ENCODE results near the gene GMDS. TPM values are rescaled to one million over a fixed set of nuclear protein-coding genes. Genes with fewer than 3 reads are reported as not detected.

Gene GMDS
- total RNA-seq, 1 experiment from 2014 or later: 23.6 TPM

DNA sequence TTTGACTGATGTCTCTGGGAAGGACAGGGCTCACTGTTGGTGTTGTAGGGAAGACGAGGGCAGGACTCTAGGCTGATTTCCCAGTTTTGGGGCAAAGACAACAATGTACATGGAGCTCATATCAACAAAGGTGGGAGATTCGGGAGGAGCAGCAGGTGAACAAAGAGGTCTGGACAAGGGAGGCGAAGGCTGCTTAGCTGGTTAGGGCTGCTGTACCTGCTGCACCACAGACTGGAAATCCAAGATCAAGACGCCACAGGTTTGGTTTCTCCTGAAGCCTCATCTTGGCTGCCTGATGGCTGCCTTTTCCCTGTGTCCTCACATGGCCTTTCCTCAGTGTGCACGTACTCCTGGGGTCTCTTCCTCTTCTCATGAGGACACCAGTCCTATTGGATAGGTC lies 348.5 kb downstream of the GMDS start:
- no peak for DNase-seq (ENCODE audit: low spot score)

DNA sequence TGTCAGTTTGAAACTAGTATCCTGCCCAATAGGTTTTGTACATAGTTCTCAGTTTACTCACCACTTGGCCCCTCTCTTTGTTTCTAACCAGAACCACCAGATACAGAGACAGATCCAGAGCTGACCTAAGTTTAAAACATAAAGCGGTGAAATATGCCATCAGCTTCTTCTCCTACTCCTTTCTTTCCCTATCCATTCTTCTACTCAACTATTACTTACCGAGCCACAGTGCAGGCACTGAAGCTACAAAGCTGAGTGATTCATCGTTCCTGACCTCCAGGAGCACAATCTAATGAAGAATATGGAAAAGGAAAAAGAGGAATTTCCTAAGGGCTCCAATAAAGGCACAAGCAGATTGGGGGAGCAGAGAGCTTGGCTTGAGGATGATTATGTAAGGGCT lies 349.7 kb downstream of the GMDS start:
- no peak for DNase-seq (ENCODE audit: low spot score)

DNA sequence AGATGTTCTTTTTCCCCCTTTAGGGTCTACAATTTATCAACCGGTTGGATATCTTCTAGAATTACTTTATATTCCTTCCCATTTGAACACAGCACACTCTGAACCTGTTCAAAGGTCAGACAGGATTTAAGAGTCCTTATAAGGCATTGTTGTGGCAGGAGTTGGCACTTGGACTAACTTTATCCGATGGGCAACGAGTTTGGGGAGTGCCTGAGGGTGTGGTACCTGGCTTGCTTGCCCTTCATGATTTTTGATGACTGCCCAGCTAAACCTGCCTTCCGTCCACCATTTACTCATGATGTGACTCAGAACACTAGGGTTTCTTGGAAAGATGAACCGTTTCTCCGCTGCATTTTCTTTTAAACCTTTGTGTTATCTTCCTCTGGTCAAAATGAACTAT lies 350.5 kb downstream of the GMDS start:
- DNase-seq (ENCODE audit: low spot score): no peak

DNA sequence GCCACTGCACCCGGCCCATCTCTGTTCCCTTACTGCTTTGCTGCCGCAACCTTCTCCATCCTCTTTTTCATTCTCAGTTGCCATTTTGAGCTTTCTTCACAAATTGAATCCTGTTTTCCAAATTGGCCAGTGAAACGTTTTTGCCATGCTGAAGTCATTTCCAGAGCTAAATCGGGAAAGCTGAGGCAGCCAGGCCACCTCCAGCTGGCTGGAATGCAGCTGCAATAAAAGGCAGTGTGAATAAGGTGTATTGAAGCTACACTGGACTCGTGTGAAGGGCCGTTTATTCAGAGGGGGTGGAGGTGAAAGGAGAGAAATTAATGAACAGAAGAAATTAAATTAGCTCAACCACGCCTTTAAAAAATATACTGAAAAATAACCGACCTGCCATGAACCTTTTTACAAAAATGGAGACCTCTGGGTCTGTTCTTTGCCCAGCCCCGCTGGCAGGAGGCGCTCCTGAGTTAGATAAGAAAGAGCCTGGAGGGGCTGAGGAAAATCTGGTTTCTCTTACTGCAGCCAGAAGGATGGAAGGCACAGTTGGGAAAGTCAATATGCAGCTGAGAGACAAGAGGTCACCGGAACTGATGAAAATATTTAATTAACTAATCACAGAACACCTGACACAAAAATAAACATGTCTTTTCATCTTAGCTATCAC lies 351.8 kb downstream of the GMDS start:
- no peak for DNase-seq (ENCODE audit: low spot score)

DNA sequence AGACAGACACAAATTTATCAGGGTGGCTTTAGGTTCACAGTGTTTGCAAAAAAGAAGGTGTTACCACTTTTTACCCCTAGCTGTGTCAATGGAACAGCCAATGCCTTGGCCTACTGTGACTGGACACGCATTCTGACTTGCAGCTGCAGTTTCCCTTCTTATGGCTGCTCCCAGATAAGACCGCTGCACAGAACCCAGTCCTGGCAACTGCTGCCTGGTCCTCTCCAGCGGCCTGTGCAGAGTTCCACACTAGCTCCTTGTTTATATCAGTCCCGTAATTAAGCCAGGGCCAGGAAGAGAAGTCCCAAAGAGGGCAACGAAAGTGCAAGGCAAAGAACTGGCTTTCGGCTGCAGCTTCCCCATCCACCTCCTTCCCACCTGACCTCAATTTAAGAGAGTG lies 352.7 kb downstream of the GMDS start:
- no peak for DNase-seq (ENCODE audit: low spot score)

DNA sequence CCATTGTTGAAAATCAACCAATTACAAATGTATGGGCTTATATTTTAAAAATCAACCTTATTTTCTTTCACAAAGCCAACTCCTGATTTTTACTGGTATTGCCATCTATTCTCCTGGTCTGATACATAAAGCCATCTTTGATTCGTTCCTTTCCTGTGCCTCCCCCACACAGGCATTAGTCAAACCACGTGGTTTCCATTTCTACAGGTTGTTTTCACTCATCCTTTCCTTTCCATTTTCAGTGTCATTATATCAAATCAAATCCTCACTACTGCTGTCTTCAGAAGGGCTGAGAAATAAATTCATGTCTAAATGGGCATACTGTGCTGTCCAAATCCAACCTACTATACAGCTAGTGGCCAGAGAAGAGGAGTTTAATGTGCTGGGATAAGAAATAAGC lies 354.4 kb downstream of the GMDS start:
- no peak for DNase-seq (ENCODE audit: low spot score)

DNA sequence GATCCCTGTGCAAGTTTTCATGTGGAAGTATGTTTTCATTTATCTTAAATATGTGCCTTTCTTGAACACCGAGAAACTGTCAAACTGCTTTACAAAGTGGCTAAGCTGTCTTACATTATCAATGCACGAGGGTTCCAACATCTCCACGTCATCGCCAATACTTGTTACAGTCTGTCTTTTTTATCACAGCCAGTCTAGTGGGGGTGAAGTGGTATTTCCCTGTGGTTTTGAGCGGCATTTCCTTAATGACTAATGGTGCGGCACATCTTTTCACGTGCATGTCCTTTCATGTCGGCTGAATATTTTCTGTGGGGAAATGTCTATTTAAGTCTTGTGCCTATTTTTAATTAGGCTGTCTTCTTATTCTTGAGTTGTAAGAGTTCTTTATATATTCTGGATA lies 355.3 kb downstream of the GMDS start:
- no peak for DNase-seq (ENCODE audit: low spot score)

DNA sequence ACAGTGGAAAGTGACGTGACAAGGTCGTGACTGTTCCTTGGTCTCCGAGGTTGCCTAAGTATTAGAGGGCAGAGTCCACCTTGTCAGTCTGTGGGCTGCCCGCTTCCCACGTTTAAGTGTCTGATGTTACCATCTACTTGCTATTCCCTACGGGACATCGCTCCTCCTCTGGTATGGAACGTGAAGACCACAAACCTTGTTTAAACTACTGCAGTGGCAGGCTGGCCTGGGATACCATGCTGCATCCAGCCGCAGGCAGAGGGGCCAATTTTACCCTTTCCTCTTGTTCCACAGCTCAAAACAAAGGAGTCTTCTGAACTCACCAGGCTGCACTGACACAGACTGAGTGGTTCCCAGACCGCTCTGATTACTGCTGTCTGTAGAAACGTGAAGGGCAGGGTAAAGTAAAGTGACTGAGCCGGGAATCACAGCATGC lies 359.8 kb downstream of the GMDS start:
- no peak for DNase-seq (ENCODE audit: low spot score)

DNA sequence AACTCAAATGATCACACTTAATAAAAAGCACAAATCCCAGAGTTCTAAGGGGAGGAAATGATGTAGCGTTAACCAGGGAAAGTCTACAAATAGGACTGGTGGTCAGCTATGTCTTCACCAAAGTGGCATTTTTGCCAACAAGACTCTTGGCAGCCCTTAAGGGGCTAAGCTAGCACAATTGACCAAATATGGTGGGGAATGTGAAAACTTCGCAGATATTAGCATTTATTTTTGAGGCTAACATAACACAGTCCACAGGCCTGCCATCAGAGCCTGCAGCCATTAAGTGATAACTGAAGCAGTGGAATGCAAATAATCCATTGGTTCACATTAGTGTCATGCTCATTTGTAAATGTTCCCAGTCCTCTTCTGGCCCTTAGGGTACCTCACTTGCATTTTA lies 361.1 kb downstream of the GMDS start:
- no peak for DNase-seq (ENCODE audit: low spot score)

DNA sequence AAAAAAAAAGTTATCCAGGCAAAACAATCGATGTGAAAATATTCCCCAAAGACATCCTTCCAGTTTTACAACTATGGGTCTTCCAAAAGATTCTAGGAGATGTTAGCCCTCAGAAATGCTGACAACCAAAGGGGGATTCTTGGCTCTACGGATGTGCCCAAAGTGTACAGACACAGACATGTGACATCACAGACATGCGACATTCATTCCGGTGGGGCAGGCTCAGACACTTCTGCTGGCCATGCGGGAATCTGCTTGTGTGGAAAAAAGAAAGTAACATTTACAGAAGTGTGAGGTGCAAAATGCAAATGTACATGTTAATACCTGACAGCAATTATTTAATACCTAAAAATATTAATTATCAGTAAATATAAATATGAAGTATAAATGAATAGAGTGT lies 367.1 kb downstream of the GMDS start:
- no peak for DNase-seq (ENCODE audit: low spot score)

DNA sequence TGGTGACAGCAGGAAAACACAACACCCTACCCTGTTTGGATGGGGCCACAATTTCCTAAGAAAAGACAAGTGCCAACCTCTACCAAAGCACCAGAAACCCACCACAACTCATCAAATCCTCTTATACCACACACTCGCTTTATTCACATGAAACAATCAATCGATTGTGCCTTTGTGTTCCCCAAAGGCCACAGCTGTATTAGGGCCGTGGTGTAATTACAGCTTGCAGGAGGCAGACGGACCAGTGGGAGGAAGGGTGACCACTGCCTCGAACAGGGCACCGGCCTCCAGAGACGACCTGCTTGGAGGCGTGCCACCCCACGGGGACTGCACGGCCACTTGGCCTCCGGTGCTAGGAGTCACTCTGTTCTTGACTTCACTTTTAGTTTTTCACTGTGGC lies 371.6 kb downstream of the GMDS start:
- DNase-seq (ENCODE audit: low spot score): no peak

DNA sequence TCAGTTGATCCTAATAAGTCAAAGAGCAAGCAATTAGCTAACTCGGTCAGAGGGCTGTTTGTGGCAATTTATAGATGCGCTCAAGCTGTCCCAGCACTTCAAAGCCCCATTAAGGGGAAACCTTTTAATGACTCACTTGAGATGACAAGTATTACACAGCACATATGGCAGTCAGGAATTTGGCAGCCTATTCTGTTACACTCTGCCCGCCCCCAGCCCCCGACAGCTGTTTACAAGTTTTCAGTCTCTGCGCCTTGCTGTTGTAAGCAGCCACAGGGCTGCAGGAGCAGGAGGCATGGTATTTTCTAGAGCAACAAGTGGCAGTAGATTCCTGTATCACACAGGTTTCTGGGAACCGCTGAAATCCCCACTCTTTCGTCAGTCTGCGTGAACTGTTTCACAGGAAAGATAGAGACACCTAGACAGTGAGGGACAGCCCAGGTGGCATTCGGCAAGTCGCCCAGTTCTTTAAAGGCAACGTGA lies 372.7 kb downstream of the GMDS start:
- peak; percentile 74 for DNase-seq (ENCODE audit: low spot score)

DNA sequence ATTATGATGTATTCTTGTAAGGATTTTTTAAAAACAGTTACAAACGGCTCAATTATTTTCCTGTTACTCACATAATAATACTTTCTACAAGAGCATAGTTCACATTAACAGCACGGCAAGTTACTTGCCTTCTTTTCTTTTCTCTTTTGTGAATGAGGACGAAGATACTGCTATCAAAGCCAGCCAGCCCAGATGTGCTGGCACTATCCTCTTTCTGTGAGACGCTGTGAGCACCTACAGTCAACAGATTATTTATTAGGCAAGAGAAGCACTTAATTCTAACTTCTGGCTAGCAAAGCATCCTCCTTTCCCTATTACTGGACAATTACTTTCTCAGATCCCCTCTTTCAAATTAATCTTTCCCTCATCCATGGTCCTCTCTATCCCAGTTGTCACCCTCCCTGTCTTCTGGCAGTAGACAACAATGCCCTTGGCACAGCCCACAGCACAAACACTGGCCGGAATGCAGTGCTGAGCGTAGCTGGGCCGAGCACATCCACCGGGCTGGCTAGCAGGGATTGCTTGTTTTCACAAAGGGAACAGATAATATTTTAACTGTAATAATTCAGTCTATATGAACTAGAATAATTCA lies 373.6 kb downstream of the GMDS start:
- no peak for DNase-seq (ENCODE audit: low spot score)

DNA sequence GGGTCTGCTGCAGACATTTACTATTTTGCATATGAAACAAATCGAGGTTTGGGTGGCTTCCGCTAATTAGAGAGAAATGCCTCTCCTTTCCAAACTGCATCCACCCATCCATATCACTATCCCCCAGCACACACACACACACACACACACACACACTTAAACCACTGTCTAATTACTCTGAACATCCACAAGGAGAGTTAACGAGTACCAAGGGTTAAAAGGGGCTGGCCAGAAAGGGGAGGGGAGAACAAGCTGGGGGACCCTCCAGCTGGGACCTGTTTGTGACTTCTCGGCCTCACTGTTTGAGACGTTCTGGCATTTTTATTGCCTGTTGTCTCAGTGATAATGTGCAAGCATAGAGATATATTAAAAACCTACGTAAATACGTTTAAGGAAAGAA lies 374.5 kb downstream of the GMDS start:
- DNase-seq (ENCODE audit: low spot score): no peak

DNA sequence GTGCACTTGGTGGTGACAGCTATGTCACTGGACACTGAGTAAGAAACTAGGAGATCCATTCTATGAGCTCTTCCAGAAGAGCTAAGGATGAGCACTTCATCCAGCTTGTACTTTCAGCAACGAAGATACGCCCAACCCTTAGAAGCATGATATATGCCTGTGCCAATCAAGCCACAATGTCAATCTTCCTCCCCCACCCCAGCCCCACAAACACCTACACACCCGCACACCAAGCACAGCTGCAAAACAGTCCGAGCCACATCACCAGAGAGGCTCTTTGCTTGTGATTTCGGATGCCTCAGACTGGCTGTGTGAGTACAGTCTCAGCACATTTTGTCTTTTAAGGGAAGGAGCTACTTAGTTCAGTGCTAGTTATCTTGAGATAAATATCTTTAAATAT lies 375.2 kb downstream of the GMDS start:
- no peak for DNase-seq (ENCODE audit: low spot score)

DNA sequence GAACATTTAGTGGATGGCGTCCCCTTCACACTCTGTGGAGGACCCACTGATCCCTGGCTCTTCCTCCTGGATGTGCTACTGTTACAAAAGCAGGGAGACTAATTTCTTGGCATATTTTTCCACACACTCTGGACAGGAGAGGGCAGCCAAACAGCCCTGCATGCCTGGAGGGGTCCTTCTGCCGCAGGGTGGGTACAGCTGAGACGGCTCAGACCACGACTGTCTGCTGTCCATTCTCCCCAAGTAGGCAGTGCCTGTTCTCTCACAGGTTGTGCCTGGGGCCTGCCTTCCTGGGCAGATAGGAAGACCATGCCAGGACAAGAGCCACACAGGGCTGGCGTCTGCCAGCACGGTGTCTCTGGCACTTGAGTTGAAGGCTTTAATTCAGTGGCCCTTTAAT lies 375.6 kb downstream of the GMDS start:
- no peak for DNase-seq (ENCODE audit: low spot score)

DNA sequence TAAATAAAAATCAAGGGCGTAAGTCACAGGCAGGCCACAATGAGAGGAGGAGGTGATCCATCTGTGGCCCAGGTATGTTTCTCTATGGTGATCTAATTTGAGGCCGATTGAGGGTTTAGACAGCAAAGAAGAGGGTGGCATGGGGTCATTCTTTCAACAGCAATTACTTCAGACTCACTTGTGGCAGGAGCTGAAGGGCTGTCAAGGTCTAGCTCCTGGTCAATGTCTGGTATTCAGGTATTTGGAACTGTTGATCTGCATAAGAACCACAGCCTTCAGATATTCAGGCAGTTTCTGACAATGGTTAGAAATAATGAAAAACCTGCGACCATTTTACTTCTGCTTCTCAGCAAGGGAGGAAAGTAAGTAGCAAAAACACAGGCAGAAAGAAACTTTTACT lies 376.1 kb downstream of the GMDS start:
- DNase-seq (ENCODE audit: low spot score): no peak

DNA sequence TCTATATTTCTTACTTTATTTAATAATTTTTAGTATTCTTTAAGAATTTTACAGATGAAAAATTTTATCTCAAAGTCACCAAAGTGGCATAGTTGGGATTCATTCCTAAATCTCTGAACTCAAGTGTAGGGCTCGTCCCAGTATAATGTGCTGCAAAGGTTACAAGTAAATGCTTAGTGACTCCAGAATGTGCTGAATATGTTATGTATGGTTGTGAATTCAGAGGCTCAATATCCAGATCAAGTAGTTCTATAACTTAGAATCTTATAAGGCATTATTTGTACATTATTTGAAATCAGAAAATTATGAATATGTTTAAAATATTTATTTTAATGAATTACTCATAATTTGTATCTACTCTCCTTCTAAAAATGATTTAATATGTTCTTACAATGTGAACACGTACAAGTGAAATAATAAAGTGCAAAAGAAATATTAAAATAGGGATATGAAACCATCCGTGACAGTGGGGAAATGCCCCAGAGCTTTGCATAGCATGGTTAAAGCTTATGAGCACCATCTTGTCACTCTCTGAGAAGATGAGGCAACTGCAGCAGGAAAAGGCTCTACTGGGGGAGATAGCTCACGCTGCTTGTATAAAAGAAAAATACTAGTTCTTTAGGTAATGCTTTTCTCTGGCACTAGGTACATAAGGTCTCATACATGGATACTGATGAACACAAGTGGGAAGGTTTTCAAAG lies 376.7 kb downstream of the GMDS start:
- no peak for DNase-seq (ENCODE audit: low spot score)

DNA sequence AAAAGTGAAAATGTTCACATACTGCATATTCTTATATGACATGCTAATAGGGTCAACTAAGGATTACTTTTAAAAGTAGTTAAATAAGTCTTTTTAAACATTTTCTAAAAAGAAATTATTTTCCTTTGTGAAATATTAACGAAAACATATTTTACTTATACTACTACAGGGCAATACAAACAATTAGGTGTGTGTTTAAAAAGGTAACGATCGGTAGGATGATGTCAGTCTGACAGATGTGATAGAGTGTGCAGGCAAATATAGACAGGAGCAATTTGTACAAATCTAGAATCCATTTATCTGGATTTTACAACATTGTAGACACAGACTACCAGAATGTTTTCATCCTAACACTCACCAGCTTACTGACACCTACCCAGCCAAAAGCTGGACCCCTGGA lies 378.2 kb downstream of the GMDS start:
- DNase-seq (ENCODE audit: low spot score): no peak

DNA sequence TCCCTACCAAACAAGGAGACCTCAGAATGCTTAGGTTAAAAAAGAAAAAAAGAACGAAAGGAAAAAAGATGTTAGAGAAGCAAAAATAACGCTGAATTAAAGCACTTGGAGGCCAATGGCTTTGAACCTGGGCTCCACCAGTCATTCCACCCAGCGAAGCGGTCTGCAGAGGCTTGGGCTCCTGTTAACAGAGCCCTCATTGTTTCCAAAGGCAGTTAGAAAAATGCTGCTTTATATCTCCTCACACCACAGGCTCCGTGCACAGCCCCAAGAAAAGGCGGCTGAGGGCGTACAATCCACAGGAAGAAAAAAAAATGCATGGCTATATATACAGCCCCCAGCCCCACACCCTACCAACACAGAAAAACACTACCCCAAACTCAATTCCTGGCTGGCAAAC lies 379.8 kb downstream of the GMDS start:
- no peak for DNase-seq (ENCODE audit: low spot score)

DNA sequence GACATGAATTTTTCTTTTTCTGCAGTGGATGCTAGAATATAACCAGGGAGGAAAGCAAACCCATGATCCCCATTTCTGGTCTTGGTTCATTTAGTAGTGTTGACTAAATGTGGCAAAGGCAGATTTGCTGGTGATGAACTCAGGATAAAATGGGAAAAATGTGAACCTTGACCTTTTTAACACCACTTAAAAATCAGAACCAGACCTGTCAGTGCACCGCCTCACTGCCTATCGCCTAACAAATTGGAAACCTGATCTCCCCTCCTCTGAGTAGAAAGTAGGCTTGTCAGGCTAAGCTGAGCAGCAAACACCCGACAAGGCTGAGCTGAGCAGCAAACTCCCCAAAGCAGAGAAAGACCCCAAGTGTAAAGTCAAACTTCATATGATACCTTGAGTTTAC lies 380.9 kb downstream of the GMDS start:
- DNase-seq (ENCODE audit: low spot score): no peak

DNA sequence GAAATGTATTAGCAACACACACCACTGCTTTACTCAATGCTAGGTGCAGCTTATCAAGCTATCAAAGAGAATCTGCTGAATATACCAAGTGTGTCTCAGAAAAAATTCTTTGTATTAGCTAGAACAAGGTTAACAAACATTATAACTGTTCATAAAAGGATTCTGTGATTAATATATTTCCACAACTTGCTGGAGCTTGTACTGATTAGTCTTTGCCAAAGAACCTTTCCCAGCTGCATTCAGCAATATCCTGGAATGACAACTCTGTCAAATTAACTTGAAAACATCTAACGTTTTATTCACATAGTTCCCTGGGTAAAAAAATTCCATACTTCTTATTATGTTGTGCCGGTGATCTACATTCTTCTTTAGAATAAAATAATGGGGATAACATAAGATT lies 383.0 kb downstream of the GMDS start:
- no peak for DNase-seq (ENCODE audit: low spot score)

DNA sequence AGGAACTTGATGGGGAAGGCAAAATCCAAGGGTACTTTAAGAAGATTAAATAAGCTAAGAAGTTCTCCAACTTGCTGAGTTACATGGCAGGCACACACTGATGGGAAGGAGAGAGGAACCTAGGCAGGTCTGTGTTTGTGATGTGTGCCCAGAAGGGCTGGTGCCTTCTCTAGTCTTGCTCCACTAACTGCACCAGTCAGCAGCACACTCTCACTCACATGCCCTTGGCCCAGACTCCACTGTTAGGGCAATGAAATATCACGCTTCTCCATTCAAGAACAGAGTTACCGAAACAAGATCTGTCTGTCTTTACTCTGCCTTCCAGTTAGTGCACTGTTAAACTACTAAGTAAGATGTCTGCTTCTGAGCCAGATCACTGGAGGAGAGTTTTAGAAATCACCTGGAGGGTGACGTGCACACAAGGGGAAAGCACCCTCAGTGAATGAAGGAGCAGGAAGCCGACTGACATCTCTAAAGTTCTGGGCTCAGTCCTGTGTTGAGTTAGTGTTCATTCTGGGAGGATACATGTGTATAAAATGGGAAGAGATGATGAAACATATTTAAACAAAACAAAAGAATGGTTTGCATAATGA lies 384.6 kb downstream of the GMDS start:
- DNase-seq (ENCODE audit: low spot score): no peak
